AG04449 (cell line): Measurements from ENCODE around the gene CBLC.
"Not testable (repeated sequence)": the region's sequence is repeated elsewhere in the genome, so short reads cannot be mapped to it uniquely, and the experiment has no call there.

Experiments
- CTCF ChIA-PET: fragments of 350-600 bp; formaldehyde crosslinking; extraction: SDS; loops from one replicate; lab custom pipeline; 2021; ENCODE audit warnings: antibody characterized with exemption; lab: Yijun Ruan, JAX
- POLR2A ChIA-PET: fragments of 400-600, 350-600 bp; formaldehyde crosslinking; extraction: SDS; loops from one replicate; lab custom pipeline; 2020; ENCODE audit warnings: antibody characterized with exemption, inconsistent platforms; lab: Yijun Ruan, JAX
- DNase-seq: peaks from one replicate; pipeline ENCODE4 v3.0.0-alpha.2; 2010; ENCODE audit warnings: low read depth, low spot score
- H3K4me3 ChIP-seq: 2 replicates; pipeline ENCODE4 v1.5.1; 2011; ENCODE audit warnings: low read depth, mild to moderate bottlenecking, control low read depth, low read length
- CTCF ChIP-seq: IDR thresholded peaks from one replicate; pipeline ENCODE4 v1.5.1; 2011; ENCODE audit warnings: mild to moderate bottlenecking, moderate library complexity, low read length, control low read depth, inconsistent platforms; ENCODE audit not compliant: insufficient read depth; ENCODE audit errors: missing control alignments

The CBLC gene

DNA sequence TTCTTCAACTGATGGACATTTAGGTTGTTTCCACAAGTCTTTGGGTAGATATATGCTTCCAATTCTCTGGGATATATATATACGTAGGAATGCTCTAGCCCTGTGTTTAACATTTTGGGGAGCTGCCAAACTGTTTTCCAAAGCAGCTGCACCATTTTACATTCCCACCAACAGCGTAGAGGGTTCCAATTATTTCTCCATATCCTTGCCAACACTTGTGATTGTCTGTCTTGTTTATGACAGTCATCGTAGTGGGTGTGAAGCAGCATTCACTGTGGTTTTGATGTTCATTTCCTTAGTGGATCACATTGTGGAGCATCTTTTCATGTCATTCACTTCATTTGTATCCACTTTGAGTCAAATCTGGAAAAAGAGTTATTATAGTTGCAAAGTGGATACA lies 4.7 kb upstream of the CBLC start:
- no peak for DNase-seq
- ChIA-PET CTCF (interaction anchor here (0.7 to 15.1 kb wide), 15 partner anchors 9 to 195 kb away, joined by 3 to 694 read pairs (median 20); partner anchors contain the start of gene BCAM), POLR2A (interaction anchor here (0.7 to 0.9 kb wide), 2 partner anchors 19 to 71 kb away, joined by 3 read pairs; no protein-coding TSS in a partner anchor)
- H3K4me3 ChIP-seq = no peak overlapping the region
- no peak for TF ChIP-seq CTCF

DNA sequence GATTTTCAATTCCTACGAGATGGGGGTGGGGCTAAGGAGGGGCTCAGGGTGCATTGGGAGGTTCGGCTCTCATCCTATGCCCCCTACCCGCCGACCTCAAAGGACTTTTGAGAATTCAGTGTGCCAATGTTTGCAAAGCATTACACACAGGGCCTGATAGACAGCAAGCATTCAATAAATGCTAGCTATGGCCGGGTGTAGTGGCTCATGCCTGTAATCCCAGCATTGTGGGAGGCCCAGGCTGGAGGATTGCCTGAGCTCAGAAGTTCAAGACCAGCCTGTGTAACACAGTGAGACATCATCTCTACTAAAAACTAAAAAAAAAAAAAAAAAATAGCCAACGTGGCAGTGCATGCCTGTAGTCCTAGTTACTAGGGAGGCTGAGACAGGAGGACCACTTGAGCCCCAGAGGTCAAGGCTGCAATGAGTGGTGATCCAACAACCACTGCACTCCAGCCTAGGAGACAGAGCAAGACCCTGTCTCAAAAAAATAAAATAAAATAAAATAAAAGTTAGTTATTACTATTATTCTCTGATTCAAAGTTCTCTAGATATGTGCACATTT lies 1.9 kb upstream of the CBLC start:
- CTCF ChIA-PET = interaction anchor here (0.7 to 15.1 kb wide), 7 partner anchors 9 to 188 kb away, joined by 3 to 694 read pairs (median 4); partner anchors contain the start of gene NECTIN2
- no peak overlapping the region for H3K4me3 ChIP-seq
- POLR2A ChIA-PET = no interaction called here
- DNase-seq = no peak
- TF ChIP-seq CTCF = no peak

- DNase-seq = no peak
- ChIA-PET POLR2A (no interaction called here), CTCF (interaction anchor here (0.7 to 15.1 kb wide), 8 partner anchors 8 to 87 kb away, joined by 3 to 694 read pairs (median 59); partner anchors contain the start of gene NECTIN2)
- no peak for TF ChIP-seq CTCF
- no peak overlapping the region for H3K4me3 ChIP-seq
Measured at GRCh38 chr19:44776402-44777096, 1.1 kb upstream of the CBLC start.

DNA sequence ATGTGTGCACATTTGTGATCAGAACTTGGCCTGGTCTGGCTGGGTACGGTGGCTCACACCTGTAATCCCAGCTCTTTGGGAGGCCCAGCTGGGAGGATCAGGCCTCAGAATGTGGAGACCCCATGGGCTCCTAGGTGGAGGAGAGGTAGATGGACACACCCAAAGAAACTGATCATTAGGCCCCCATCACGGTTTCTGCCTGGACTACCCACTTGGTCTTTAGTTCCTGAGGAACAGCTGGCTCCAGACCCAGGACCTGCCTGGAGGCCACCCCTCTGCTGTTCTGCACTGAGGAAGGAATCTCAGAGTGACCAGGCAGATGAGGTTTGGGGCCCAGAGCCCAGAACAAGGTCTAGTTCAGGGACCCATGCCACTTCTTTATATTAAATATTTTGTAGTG lies 1.5 kb downstream of the CBLC start:
- no peak overlapping the region for H3K4me3 ChIP-seq
- CTCF ChIA-PET = interaction anchor here (1.3 to 8.5 kb wide), 4 partner anchors 9 to 56 kb away, joined by 3 to 136 read pairs (median 12); no protein-coding TSS in a partner anchor
- no peak for TF ChIP-seq CTCF
- POLR2A ChIA-PET = no interaction called here
- no peak for DNase-seq

DNA sequence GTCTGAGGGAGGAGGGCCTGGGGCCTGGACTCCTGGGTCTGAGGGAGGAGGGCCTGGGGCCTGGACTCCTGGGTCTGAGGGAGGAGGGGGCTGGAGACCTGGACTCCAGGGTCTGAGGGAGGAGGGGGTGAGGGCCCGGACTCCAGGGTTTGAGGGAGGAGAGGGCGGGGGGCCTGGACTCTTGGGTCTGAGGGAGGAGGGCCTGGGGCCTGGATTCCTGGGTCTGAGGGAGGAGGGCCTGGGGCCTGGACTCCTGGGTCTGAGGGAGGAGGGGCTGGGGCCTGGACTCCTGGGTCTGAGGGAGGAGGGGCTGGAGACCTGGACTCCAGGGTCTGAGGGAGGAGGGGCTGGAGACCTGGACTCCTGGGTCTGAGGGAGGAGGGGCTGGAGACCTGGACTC lies 4.0 kb downstream of the CBLC start:
- POLR2A ChIA-PET, DNase-seq, H3K4me3 ChIP-seq: not testable (repeated sequence)
- CTCF ChIA-PET = interaction anchor here (0.7 to 8.5 kb wide), 7 partner anchors 9 to 91 kb away, joined by 3 to 136 read pairs (median 37); partner anchors contain the start of gene NECTIN2

DNA sequence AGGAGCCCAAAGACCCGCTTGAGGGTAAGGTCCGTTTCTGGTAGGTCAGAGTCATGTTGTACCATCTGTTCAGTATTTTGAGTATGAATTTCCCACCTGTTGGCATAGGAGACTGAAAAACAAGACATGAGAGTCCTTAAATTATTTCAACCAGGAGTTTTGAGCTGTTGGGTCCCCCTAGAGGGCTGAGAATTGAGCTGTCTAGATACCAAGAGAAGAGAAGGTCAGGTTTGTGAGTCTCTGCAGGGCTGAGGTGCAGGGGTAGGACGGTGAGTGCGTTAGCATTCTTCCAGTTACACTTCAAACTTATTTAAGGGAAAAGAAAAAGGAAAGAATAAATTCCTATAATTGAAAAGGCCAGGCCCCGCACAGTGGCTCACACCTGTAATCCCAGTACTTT lies 5.0 kb downstream of the CBLC start:
- ChIA-PET CTCF (interaction anchor here (0.6 to 8.5 kb wide), 15 partner anchors 10 to 95 kb away, joined by 3 to 136 read pairs (median 16); partner anchors contain the start of gene NECTIN2), POLR2A (no interaction called here)
- no peak overlapping the region for H3K4me3 ChIP-seq
- TF ChIP-seq CTCF = no peak
- no peak for DNase-seq
